HG03039 (cell line): ENCODE data around the gene CTCFL.
"Not testable (repeated sequence)": the region's sequence is repeated elsewhere in the genome, so short reads cannot be mapped to it uniquely, and the experiment has no call there.

Source experiments
- ATAC-seq: cut with Tn5 transposase; IDR thresholded peaks from one replicate; pipeline ENCODE4 v1.9.1; 2021; ENCODE audit warnings: mild to moderate bottlenecking, moderate library complexity; ENCODE audit not compliant: unreplicated experiment

CTCFL gene

DNA sequence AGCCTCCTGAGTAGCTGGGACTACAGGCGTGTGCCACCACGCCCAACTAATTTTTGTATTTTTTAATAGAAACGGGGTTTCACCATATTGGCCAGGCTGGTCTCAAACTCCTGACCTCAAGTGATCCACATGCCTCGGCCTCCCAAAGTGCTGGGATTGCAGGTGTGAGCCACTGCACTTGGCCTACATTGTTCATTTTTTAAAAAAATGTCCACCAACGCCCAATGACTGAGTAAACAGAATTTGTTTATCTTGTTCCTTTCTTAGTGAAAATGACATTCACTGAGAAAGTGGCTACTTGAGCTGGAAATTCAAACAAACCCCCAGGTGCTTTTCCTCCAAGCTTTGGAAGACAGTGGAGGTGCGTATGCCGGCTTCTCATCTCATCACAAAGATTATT, 13.2 kb downstream of the CTCFL start:
- not testable (repeated sequence) for ATAC-seq

DNA sequence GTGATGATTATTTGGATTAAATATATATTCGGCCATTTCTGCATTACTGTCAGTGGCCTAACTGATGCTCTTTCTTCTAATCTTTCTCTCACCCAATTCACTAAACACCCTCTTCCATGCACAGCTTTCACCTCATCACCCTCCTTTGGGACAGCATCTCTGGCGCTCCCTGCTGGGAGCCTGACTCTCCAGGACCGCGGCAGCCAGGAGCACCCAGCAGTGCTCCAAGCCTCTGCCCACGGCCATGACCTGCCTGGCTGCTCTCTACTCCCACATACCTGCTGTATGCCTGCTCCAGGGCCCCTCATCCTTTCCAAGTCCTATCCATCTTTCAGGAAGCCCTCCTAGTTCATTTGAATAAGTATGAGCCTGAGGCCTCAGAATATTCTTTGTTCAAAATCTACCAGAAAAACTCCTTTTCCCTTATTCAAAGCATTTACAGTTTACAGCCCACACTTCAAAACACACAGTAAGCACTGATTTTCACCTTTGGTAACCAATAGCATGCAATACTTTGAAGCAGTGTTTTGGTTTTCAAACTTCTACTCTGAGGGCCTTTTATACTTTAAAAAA, 15.2 kb downstream of the CTCFL start:
- ATAC-seq = no peak

DNA sequence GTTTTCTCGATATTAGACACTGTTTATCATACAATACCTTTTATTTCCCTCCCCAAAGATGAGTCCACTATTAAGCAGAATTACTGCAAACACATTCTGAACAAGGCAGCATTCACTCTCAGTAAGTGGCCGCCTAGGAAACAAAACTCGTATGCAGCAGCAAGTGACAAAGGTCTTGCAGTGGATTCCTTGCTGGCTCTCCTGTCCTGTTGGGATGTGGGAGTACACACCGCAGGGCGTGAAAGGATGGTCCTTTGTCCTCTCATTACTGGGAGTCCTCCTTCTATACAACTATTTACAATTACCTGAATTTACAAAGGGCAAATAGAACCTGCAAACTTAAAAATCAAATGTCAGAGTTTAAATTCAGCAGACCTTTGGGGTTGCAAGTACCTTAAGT, 16.1 kb downstream of the CTCFL start:
- ATAC-seq = no peak

DNA sequence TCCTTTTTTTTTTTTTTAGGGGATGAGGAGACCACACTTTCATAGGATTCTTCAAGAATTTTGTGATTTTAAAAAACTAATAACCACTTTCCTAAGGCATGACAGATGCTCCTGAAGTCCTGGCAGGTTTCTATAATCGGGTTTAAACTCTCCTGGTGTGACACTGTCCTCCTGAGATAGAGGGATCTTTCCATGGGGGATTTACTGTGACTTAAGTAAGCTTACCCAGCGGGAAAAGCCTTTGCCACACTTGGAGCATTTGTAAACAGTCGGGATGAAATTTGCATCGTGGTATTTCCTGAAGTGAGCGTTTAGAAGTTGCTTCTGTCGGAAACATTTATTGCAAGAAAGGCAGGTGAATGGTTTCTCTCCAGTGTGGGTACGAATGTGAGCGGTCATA, 16.6 kb downstream of the CTCFL start:
- ATAC-seq = no peak

DNA sequence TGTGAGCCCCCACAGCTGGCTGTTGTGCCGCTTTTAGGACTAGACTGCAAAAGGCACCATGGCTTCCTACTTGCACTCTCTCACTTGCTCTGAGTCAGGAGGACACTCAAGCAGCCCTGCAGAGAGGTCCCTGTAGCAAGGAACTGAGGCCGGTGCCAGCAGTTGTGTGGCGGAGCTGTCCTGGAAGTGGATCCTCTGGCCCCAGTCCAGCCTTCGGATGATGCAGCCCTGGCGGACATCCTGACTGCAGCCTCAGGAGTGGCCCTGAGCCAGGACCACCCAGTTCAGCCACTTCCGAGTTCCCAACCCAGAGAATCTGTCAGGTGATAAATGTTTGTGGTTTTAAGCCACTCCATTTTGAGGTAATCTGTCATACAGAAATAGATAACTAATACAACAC, 17.5 kb downstream of the CTCFL start:
- no peak for ATAC-seq

DNA sequence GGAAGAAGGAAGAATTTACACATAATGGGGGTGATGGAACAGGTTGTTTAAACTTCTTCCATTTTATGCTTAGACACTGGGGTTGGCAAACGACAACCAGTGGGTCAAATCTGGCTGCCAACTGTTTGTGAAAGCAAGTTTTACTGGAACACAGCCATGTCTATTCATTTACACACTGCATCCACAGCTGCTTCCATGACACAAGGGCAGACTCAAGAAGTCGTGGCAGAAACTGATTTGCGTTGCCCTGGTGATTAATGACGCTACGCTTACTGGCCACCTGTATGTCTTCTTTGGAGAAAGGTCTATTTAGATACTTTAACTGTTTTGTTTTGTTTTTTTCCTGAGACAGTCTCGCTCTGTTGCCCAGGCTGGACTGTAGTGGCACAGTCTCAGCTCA, 19.0 kb downstream of the CTCFL start:
- no peak for ATAC-seq

DNA sequence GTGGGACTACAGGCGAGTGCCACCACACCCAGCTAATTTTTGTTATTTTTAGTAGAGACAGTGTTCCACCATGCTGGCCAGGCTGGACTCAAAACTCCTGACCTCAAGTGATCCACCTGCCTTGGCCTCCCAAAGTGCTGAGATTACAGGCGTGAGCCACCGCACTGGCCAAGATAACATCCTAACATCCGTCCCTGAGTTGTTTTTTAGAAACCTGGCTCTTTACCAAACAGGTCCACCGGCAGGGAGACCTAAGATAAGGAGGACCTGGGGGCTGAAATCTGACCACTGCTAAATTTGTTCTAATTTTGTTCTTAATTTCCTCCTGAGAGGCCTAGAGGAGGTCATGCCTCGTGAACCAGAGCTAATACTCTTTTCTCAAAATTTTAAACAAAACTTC, 20.5 kb downstream of the CTCFL start:
- ATAC-seq = no peak

DNA sequence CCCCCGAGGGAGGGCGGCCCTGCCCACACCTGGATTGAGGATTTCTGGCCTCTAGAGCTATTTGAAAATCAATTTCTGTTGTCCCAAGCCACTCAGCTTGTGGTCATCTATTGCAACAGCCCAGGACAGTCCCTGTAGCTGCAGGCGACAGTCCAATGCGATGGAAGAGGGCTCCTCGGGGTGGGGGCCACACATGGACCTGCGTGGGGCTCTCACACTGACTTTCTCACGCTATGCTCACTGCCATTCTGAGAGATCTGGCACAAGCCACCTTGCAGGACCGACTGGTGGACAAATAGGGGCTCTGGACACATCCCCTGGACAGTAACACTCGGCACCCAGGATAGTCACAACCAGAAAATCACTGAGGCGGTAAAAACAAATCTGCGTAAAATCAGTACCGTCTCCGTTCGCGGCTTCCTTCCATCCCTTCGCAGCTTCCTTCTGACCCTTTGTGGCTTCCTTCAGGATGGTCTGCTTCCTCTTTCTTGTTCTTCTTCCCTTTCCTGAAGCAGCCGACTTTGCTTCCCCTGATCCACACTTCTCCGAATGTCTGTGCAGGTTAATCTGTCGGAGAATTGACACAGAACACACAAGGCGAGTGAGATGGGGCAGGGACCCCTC, 21.8 kb downstream of the CTCFL start:
- no peak for ATAC-seq

DNA sequence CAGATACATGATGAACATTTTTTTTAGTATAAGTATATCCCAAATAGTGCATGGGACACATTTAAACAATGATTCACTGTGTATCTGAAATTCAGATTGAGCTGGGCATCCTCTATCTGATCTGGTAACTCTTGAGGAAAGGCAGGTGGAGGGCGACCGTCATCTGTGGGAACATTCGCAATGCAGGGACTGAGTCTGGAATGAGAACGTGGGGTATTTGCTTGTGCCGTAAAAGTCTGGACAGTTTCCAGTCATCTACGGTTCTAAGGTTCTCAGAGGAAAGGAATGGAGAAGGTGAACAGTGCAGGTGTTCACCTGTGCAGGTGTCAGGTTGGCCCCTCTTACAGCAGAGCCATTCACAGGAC, 22.6 kb downstream of the CTCFL start:
- ATAC-seq = no peak

DNA sequence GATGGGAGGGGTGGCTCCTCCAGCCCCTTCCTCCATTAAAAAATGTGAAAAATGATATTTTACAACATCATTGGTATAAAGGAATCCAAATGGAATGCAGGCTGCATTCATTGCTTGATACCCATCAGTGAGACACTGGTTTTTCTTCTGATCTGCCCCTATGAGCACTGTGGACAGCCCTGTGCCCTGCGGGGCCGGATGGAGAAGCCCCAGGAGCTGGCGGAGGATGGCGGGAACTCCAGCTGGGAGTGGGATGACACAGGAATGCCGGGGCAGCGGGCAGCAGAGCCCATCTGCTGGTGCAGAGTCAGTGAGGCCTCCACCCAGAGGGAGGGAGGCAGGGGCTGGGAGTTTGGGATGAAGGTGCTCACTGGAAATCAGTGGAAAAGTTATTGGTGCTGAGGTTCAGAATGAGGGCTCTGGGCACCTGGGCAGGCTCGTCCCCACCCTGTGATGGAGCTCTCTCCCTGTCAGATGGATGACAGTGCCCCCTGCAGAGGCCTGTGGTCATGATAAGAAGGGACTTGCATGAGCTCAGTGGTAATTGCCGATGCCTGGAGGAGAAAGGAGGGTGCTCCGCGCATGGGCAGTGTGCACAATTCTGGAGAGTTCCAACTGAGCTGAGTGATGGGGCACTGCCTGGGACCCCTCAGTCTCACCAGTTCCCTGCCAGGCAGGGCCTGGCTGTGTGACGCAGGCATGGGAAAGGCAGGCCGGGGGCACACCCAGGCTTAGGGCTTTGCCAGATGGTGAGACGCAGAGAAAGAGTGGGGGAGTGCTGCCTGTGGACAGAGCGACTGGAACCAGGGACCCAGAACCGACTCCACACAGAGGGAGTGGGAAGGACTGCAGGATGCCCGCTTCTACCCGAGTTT, 23.2 kb downstream of the CTCFL start:
- no peak for ATAC-seq

DNA sequence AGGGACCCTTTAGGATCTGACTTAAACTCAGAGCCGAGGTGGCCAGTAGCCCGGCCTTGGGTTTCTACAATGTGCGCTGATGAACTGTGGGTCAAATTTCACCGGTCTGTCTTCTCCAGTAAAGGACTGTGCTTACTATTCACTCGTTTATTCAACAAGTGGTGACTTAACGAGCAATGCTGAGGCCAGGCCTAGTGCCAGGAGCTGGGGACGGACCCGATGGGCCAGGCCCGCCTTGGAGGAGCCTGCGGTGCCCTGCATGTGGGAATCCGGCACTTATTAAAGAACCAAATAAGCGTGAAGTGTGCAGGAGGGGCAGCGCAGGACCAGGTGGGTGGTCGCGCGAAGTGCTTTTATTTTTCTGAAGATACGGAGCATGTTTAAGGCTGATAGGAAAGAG, 24.0 kb downstream of the CTCFL start:
- ATAC-seq = no peak

DNA sequence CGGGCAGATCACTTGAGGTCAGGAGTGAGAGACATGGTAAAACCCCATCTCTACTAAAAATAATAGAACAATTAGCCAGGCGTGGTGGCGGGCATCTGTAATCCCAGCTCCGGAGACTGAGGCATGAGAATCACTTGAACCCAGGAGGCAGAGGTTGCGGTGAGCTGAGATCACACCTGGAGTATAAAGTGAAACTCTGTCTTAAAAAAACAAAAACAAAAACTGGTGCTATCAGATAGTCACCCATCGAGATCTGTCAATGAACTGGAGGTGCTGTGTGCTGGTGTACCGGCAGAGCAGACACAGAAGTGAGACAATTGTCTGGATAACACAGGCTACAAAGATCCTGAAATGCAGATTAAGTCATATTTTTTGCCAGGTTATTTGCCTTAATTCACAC, 24.7 kb downstream of the CTCFL start:
- no peak for ATAC-seq

DNA sequence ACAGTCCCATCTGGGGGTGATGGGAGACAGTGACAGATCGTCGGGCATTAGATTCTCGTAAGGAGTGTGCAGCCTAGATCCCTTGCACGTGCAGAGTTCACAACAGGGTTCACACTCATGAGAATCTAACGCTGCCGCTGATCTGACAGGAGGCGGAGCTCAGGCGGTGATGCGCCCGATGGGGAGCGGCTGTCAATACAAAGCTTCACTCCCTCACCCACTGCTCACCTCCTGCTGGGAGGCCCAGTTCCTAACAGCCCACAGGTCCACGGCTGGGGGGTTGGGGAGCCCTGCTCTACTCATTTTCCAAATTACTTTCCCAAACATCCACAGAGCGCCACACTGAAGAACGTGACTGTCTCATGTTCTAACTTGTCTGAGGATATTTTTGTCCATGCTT, 25.3 kb downstream of the CTCFL start:
- no peak for ATAC-seq

DNA sequence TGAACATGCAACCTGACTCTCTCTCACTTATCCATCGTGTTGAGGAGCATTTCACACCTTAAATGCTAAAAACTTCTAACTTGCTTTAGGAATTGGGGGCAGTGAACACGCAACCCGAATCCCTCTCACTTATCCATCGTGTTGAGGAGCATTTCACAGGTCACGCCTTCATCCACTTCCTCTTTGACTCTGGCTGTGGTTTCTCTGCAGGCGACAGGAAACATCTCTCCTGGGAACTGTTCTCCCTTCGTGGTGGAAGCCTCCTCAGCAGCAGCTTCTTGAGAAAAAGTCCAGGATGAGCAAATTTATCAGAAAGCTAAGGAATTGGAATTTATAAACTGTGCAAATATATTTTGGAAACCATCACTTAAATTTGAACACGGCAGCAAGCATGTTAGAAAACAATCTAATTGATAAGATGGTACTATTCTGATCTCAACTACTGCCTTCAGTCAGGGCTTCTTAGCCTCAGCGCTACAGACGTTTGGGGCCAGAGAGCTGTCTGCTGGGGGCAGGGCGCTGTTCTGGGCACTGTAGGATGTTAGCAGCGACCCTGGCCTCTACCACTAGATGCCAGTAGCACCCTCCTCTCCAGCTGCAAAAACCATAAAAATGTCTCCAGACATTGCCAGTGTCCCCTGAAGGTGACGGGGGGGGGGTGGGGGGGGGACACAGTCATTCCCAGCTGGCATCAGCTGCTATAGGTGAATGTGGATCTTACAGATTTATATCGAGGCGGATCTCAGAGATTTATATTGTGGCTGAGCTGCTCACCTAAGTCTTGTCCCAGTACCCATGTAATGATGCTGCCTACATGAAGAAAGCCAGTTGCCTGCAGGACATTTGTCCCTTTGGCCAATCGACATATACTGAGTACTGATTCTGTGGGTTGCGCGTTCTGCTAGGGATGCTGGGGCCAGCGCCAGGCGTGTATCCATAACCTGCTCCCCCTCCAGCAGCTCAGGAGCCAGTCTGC, 26.2 kb downstream of the CTCFL start:
- no peak for ATAC-seq

DNA sequence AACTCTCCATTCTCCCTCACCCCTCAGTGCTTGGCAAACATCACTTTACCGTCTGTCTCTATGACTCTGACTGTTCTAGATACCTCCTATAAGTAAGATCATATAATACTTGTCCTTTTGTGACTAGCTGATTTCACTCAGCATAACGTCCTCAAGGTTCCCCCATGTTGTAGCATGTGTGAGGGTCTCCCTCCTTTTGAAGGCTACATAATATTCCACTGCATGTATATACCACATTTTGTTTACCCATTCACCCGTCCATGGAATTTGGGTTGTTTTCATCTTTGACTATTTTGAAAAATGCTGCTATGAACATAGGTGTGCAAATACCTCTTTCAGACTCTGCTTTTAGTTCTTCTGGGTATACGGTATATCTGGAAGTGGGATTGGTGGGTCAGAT, 28.3 kb downstream of the CTCFL start:
- no peak for ATAC-seq

DNA sequence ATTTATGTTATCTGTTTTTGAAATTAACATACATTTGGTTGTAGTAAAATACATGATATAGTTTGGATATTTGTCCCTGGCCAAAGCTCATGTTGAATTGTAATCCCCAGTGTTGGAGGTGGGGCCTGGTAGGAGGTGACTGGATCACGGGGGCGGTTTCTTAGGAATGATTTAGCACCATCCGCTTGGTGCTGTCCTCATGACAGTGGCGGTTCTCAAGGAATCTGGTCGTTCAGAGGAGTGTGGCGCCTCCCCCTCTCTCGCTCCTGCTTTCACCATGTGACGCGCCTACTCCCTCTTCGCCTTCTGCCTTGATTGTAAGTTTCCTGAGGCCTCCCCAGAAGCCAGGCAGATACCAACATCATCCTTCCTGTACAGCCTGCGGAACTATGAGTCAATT, 29.0 kb downstream of the CTCFL start:
- no peak for ATAC-seq

DNA sequence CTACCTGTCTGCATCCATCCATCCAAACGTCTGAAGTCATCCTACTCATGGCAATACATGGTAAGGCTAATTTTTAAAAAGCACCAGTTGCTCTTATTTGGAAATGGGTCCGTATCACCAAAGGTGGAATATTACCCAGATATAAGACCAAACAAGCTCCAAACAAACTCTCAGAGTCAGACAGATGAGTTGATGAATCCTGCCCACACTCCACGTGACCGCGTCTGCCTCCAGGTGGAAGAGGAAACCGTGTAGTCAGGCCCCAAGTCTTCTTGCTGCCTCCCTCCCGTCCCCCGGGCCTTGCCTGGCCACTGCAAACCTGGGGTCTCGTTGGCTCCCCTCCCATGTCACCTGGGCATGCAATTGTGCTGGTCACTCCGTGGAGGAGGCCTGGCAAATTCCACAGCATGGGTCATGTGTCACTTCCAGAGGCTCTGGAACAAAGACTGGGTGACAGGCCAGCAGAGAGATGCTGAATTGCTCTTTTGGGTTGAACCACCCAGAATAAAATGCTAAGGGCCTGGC, 31.8 kb downstream of the CTCFL start:
- no peak for ATAC-seq

DNA sequence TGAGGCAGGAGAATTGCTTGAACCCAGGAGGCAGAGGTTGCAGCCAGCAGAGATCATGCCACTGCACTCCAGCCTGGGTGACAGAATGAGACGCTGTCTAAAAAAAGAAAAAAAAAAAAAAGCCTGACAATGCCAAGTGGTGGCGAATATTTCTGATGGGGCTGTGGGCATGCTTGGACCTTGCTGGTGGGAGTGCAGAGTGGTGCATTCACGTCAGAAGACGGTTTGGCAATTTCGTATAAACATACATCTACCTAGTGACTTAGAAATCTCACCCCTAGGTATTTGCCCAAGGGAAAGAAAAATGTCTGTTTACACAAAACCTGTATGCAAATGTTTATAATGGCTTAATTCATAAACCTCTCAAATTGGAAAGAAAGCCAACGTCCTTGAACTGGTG, 33.6 kb downstream of the CTCFL start:
- no peak for ATAC-seq

DNA sequence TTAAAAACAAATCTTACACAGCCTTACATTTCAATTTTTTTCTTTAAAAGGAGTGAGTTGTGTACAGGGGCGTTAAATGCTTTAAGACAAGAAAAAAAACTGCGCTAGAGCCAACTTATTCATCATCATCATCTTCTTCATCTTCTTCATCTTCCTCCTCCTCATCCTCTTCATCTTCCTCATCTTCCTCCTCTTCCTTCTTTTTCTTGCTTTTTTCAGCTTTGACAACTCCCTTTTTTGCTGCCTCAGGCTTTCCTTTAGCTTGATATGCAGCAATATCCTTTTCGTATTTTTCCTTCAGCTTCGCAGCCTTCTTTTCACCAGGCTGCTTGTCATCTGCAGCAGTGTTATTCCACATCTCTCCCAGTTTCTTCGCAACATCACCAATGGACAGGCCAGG, 36.7 kb downstream of the CTCFL start:
- not testable (repeated sequence) for ATAC-seq

DNA sequence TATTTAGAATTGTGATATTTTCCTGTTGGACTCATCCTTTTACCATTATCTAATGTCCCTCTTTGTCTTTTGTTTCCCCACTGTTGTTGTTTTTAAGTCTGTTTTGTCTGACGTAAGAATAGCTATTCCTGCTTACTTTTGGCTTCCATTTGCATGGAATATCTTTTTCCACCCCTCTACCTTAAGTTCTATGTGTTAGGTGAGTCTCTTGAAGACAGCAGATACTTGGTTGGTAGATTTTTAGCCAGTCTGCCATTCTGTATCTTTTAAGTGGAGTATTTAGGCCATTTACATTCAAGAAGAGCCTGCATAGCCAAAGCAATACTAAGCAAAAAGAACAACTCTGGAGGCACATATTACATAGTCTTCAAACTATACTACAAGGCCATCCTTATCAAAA, 39.2 kb downstream of the CTCFL start:
- no peak for ATAC-seq

DNA sequence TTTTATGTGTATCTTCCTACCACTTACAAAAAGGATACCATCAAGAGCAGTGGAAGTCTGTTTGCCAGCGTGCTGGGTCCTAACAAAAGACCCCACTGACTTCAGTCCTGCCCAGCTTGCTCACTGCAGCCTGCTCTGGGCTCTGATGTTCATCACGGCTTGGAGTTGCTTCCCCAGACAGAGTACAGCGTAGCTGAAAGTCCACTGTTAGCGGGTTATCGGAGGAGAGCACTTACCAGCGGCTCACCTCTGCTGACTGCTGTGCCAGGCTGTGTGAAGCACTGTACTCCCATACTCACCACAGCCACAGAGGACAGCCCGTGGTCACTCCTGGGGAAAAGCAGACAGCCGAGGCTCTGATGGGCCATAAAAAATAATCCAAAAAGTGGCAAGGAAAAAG, 40.2 kb downstream of the CTCFL start:
- no peak for ATAC-seq
